Activated naive CD8-positive, alpha-beta T cell treated with anti-CD3 and anti-CD28 coated beads, Interleukin-2, amount 50 U/mL, for 24 hours (primary cell): ENCODE measurements around the gene CFAP74.

Experiments used
- ATAC-seq: fragments of 150-1000 bp; cut with Tn5 transposase; one replicate; pipeline ENCODE4 v1.10.0; 2021
- DNase-seq: peaks from one replicate; pipeline ENCODE4 v3.0.0; 2021
- H3K27ac Mint-ChIP-seq: one replicate; pipeline ENCODE4 v1.8.0; 2021; ENCODE audit warnings: mild to moderate bottlenecking, mixed read lengths
- H3K27me3 Mint-ChIP-seq: one replicate; pipeline ENCODE4 v1.8.0; 2021; ENCODE audit warnings: mixed read lengths
- H3K36me3 Mint-ChIP-seq: one replicate; pipeline ENCODE4 v1.8.0; 2021; ENCODE audit warnings: low read depth, mixed read lengths
- H3K4me1 Mint-ChIP-seq: one replicate; pipeline ENCODE4 v1.8.0; 2021; ENCODE audit warnings: mixed read lengths
- H3K4me3 Mint-ChIP-seq: one replicate; pipeline ENCODE4 v1.8.0; 2021; ENCODE audit warnings: mild to moderate bottlenecking, moderate library complexity, mixed read lengths
- H3K9me3 Mint-ChIP-seq: one replicate; pipeline ENCODE4 v1.8.0; 2021; ENCODE audit warnings: mixed read lengths

Gene CFAP74

GRCh38 chr1:1915911-1916840 lies 87.4 kb downstream of the CFAP74 start:
- H3K4me3 Mint-ChIP-seq = no peak overlapping the region
- no peaks in the 10 kb centered on the region for H3K9me3 Mint-ChIP-seq
- DNase-seq (no peak), ATAC-seq (no peak)
- no peaks in the 10 kb centered on the region for H3K27me3 Mint-ChIP-seq
- H3K4me1 Mint-ChIP-seq = peaks cover 2% of the 10 kb centered on the region
- H3K36me3 Mint-ChIP-seq = no peaks in the 10 kb centered on the region
- no peak overlapping the region for H3K27ac Mint-ChIP-seq

GRCh38 chr1:1914971-1915692 lies 88.5 kb downstream of the CFAP74 start, which contains the start of gene CALML6:
Gene CALML6, plus strand, starts transcription at chr1:1915260. Its CDS starts 21 bp downstream, at chr1:1915281.
- Mint-ChIP-seq H3K36me3 (no peaks in the 10 kb centered on the region), H3K4me3 (no peak within 1 kb of the TSS), H3K27me3 (no peaks in the 10 kb centered on the region), H3K4me1 (peaks cover 6% of the 10 kb centered on the region), H3K9me3 (no peaks in the 10 kb centered on the region), H3K27ac (no peak within 1 kb of the TSS)
- DNase-seq = no peak
- no peak for ATAC-seq

GRCh38 chr1:1914101-1914970 lies 89.2 kb downstream of the CFAP74 start:
- peaks cover 7% of the 10 kb centered on the region for H3K4me1 Mint-ChIP-seq
- no peak overlapping the region for H3K4me3 Mint-ChIP-seq
- H3K27ac Mint-ChIP-seq = no peak overlapping the region
- no peaks in the 10 kb centered on the region for H3K36me3 Mint-ChIP-seq
- no peak for ATAC-seq
- no peaks in the 10 kb centered on the region for H3K9me3 Mint-ChIP-seq
- DNase-seq = no peak
- H3K27me3 Mint-ChIP-seq = no peaks in the 10 kb centered on the region

- ATAC-seq (no peak), DNase-seq (no peak)
- H3K4me3 Mint-ChIP-seq = peak overlapping the region; percentile 24
- no peaks in the 10 kb centered on the region for H3K36me3 Mint-ChIP-seq
- peaks cover 11% of the 10 kb centered on the region for H3K4me1 Mint-ChIP-seq
- no peak overlapping the region for H3K27ac Mint-ChIP-seq
- H3K9me3 Mint-ChIP-seq = no peaks in the 10 kb centered on the region
- H3K27me3 Mint-ChIP-seq = no peaks in the 10 kb centered on the region
Observed at GRCh38 chr1:1911350-1912041, 92.1 kb downstream of the CFAP74 start.

- ATAC-seq = no peak
- DNase-seq = no peak
- Mint-ChIP-seq H3K4me1 (peaks cover 17% of the 10 kb centered on the region), H3K27me3 (no peaks in the 10 kb centered on the region), H3K27ac (no peak overlapping the region), H3K9me3 (no peaks in the 10 kb centered on the region), H3K36me3 (no peaks in the 10 kb centered on the region), H3K4me3 (peak overlapping the region; percentile 78)
Observed at GRCh38 chr1:1910651-1911331, 92.8 kb downstream of the CFAP74 start.

GRCh38 chr1:1910033-1910465 lies 93.5 kb downstream of the CFAP74 start:
- H3K36me3 Mint-ChIP-seq = no peaks in the 10 kb centered on the region
- peaks cover 17% of the 10 kb centered on the region for H3K4me1 Mint-ChIP-seq
- peak overlapping the region; percentile 78 for H3K4me3 Mint-ChIP-seq
- no peaks in the 10 kb centered on the region for H3K9me3 Mint-ChIP-seq
- H3K27me3 Mint-ChIP-seq = no peaks in the 10 kb centered on the region
- peak overlapping the region; percentile 65 for H3K27ac Mint-ChIP-seq
- ATAC-seq (no peak), DNase-seq (no peak)

- H3K27me3 Mint-ChIP-seq = no peaks in the 10 kb centered on the region
- DNase-seq (no peak), ATAC-seq (no peak)
- H3K4me3 Mint-ChIP-seq = peak overlapping the region; percentile 63
- H3K4me1 Mint-ChIP-seq = peaks cover 17% of the 10 kb centered on the region
- H3K9me3 Mint-ChIP-seq = no peaks in the 10 kb centered on the region
- no peak overlapping the region for H3K27ac Mint-ChIP-seq
- no peaks in the 10 kb centered on the region for H3K36me3 Mint-ChIP-seq
Observed at GRCh38 chr1:1908506-1908791, 95.1 kb downstream of the CFAP74 start.

GRCh38 chr1:1907098-1907736 lies 96.4 kb downstream of the CFAP74 start:
- no peak for ATAC-seq
- Mint-ChIP-seq H3K27ac (no peak overlapping the region), H3K9me3 (no peaks in the 10 kb centered on the region), H3K4me1 (peaks cover 17% of the 10 kb centered on the region), H3K4me3 (no peak overlapping the region), H3K36me3 (no peaks in the 10 kb centered on the region), H3K27me3 (no peaks in the 10 kb centered on the region)
- DNase-seq = no peak

- Mint-ChIP-seq H3K27ac (peak overlapping the region; percentile 25), H3K9me3 (no peaks in the 10 kb centered on the region), H3K4me3 (peak overlapping the region; percentile 3), H3K27me3 (no peaks in the 10 kb centered on the region), H3K36me3 (no peaks in the 10 kb centered on the region), H3K4me1 (peaks cover 17% of the 10 kb centered on the region)
- DNase-seq (peak; percentile 79), ATAC-seq (peak; percentile 53)
Observed at GRCh38 chr1:1906185-1907097, 97.1 kb downstream of the CFAP74 start.

GRCh38 chr1:1903224-1903623 lies 100.4 kb downstream of the CFAP74 start:
- Mint-ChIP-seq H3K36me3 (no peaks in the 10 kb centered on the region), H3K27ac (no peak overlapping the region), H3K4me1 (peaks cover 13% of the 10 kb centered on the region), H3K4me3 (no peak overlapping the region), H3K9me3 (no peaks in the 10 kb centered on the region), H3K27me3 (no peaks in the 10 kb centered on the region)
- ATAC-seq (no peak), DNase-seq (no peak)

GRCh38 chr1:1901641-1902294 lies 101.8 kb downstream of the CFAP74 start:
- no peaks in the 10 kb centered on the region for H3K36me3 Mint-ChIP-seq
- no peak overlapping the region for H3K27ac Mint-ChIP-seq
- ATAC-seq (no peak), DNase-seq (no peak)
- H3K4me3 Mint-ChIP-seq = no peak overlapping the region
- H3K27me3 Mint-ChIP-seq = no peaks in the 10 kb centered on the region
- H3K9me3 Mint-ChIP-seq = no peaks in the 10 kb centered on the region
- peaks cover 10% of the 10 kb centered on the region for H3K4me1 Mint-ChIP-seq
